HG03280 (cell line): Measurements from ENCODE around the gene P2RX4.
"Not testable (repeated sequence)": the region's sequence is repeated elsewhere in the genome, so short reads cannot be mapped to it uniquely, and the experiment has no call there.

Source experiments
- ATAC-seq: cut with Tn5 transposase; IDR thresholded peaks from one replicate; pipeline ENCODE4 v1.9.1; 2021; ENCODE audit warnings: mild to moderate bottlenecking, moderate library complexity; ENCODE audit not compliant: unreplicated experiment

Gene P2RX4

GRCh38 chr12:121240484-121241101, 30.7 kb downstream of the P2RX4 start:
- ATAC-seq: no peak

- ATAC-seq: no peak
Observed at GRCh38 chr12:121241156-121241970, 31.4 kb downstream of the P2RX4 start.

DNA sequence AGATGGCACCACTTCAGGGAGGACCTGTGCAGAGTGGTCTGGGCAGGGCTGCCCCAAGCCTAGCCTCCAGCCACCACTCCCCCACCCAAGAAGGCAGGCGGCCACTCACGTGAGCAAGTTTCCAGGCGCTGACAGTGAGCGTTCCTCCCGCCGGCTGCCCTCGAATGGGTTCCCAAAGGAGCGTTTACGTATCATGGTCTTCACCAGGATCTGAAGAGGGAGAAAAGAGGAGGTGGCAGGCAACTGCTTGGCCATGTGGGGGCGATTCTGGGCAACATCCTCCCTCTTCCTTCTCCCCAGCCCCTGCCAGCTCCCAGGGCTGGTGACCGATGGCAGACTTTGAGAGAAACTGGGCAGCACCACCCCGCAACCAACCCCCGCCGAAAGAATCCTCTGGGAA, 35.1 kb downstream of the P2RX4 start:
- ATAC-seq: no peak

- no peak for ATAC-seq
Observed at GRCh38 chr12:121245951-121246350, 36.0 kb downstream of the P2RX4 start.

GRCh38 chr12:121246893-121247557, 37.1 kb downstream of the P2RX4 start:
- ATAC-seq: no peak

GRCh38 chr12:121248622-121249021, 38.7 kb downstream of the P2RX4 start:
- ATAC-seq: peak; percentile 91

DNA sequence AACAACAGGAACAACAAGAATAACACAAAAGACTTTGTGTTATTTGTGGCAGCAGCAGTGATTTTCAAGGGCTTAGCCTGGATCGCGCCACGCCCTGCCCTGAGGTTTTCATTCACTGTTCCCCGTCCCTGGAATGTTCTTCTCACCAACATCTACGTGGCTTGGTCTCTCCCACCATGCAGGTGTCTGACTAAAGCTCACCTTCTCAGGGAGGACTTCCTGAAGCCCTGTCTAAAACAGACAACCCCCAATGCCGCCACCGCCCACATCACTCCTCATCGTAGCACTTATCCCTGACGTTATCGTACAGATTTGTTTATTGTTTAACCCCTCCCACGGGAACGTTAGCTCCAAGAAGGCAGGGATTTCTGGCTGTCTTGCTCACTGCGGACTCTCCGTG, 40.4 kb downstream of the P2RX4 start:
- no peak for ATAC-seq

GRCh38 chr12:121251838-121252237, 41.9 kb downstream of the P2RX4 start:
- no peak for ATAC-seq

DNA sequence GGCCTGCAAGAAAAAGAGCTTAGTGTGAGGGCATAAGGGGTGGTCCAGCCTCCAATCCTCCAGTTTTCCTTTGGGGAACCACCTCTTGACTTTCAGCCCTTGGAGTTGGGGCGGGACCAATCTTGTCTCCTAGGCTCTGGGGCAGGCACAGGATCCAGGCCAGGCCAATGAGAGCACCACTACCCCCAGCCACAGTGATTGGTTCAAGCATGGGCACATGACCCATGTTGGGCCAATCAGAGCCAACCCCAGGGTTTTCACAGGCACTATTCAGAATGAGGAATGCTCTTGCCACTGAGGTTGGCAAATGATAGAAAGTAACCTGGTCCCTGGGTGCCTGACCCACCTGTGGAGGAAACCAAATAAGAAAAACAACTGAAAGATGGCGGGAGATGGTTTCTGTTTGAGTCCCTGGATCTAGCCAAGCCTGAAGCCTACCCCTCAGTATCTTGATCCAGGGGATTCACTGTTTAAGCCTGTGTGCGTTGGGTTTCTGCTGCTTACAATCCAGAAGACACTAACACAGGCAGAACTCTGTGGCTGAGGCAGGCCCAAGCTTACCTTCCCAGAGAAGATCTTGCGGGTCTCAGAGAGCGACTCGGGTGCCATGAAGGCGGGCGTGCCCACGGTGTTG, 42.9 kb downstream of the P2RX4 start:
- no peak for ATAC-seq

DNA sequence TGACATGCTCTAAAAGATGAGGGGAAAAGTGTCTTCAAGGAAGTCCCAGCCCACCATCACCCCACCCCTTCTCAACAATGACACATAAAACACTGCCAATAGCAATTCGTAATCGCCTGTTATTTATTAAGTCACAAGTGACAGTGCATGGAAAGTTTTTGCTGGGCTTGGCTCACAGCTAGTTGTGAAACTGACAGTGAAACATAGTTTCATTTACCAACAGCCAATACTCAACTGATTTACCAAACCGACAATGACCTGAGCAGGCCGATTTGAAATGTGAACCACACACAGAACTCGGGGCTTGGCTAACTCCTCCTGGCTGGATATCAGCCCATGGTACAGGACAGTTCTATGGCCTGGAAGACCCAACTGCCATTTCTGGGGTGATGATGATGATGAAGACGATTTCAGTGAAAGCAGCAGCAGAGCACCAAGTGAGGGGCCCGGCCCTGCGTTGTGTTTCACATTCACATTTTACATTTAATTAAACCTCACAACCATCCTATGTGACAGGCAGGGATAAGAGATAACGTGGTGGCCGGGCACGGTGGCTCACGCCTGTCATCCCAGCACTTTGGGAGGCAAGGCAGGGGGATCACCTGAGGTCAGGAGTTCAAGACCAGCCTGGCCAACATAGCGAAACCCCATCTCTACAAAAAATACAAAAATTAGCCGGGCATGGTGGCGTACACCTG, 43.9 kb downstream of the P2RX4 start:
- ATAC-seq: no peak

- ATAC-seq: no peak
Observed at GRCh38 chr12:121255433-121255832, 45.5 kb downstream of the P2RX4 start.

- ATAC-seq: not testable (repeated sequence)
Observed at GRCh38 chr12:121257704-121258449, 47.9 kb downstream of the P2RX4 start.

DNA sequence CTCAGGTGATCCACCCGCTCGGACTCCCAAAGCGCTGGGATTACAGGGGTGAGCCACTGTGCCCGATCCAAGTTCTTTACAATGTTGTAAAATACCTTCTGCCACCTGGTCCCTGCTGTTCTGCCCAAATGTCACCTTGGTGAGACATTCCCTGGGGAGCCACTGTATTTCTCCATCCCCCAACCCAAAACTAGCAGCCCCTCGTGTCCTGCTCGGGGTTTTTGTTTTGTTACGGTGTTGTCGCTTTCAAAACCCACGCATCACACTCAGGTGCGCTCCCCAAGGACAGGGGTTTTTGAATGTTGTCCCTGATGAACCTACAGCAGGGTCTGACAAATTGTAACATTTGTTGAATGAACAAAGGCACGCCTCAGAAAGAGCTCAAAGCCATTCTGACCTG, 49.1 kb downstream of the P2RX4 start:
- no peak for ATAC-seq

GRCh38 chr12:121260091-121260490, 50.2 kb downstream of the P2RX4 start:
- no peak for ATAC-seq

GRCh38 chr12:121261398-121261797, 51.5 kb downstream of the P2RX4 start:
- ATAC-seq: no peak

DNA sequence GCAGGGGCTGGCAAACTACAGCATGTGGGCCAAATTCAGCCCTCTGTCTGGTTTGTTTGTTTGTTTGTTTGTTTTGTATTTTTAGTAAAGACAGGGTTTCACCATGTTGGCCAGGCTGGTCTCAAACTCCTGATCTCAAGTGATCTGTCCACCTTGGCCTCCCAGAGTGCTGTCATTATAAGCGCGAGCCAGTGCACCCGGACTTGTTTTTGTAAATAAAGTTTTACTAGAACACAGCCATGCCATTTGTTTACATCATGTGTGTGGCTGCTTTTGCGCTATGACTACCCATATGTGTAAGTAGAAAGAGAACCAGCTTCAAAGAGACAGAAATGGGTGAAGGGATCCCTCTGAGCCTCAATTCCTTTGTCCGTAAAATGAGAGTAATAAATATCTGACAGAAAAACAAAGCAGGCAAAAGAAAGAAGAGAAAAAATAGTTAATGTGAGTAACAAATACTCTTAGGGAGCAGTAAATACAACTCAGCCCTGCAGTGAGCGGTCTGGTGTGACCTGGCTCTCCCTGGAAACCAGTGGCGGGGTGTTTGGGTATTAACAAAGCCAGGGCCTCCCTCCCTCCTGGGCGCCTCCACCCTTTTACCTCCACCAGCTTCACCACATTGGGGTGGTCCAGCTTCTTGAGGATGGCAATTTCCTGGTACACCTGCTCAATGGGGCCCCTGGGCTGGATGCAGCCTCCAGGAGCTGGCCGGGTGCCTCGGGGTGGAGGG, 53.4 kb downstream of the P2RX4 start:
- ATAC-seq: no peak

- ATAC-seq: no peak
Observed at GRCh38 chr12:121264135-121264534, 54.2 kb downstream of the P2RX4 start.

DNA sequence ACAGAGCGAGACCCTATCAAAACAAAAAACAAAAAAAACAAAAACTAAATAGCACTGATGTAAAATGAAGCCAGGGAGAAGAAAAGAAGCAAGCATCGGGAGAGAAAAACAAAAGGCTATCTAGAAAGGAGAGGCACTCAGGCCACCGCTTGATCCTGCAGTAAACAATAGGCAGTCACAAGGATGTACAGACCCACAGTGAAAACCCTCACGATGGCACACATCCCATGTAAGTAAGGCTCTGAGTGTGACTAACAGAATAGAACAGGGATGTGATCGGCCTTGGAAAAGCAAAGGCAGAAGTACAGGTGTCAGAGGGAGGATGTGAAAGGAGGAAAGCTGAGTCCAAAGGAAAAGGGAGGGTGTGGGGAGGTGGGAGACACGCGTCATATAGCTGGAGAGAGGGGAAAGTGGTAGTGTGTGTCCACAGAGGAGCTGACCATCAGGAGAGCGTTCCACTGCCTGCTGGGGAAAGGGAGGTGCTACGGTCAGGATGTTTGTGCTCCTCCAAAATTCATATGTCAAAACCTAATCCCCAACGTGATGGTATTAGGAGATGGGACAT, 55.1 kb downstream of the P2RX4 start:
- no peak for ATAC-seq

DNA sequence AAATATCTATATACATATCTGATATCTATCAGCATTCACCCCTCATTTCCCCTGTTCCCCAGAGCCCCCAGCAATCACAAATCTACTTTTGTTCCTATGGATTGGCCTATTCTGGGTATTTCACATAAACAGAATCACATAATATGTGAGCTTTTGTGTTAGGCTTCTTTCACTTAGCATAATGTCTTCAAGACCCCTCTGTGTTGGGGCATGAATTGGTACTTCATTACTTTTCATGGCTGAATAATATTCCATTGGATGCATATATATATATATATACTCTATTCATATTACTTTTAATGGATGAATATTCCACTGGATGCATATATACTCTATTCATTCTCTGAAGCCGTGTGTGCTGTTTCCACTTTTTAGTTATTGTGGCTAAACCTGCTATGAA, 57.9 kb downstream of the P2RX4 start:
- no peak for ATAC-seq
